ENCODE measurements around the gene BORCS6.

Gene BORCS6

GRCh38 chr17:8189711-8190477, at the start of gene BORCS6:
Gene BORCS6 (minus strand): TSS chr17:8190180. CDS start chr17:8190140, 40 bp downstream.
- peak within 1 kb of the TSS; percentile 49; the same call in 1 of the 2 replicates for H3K9ac ChIP-seq
- H4K20me1 ChIP-seq (ENCODE audit: insufficient read depth), result no peaks in the 10 kb centered on the region
- peak within 1 kb of the TSS; percentile 57; the same call in 1 of the 2 replicates for H2AFZ ChIP-seq (ENCODE audit: low read depth)
- H3K27ac ChIP-seq, result peak within 1 kb of the TSS; percentile 43; the same call in 1 of the 2 replicates
- TF ChIP-seq, protein P1, sequence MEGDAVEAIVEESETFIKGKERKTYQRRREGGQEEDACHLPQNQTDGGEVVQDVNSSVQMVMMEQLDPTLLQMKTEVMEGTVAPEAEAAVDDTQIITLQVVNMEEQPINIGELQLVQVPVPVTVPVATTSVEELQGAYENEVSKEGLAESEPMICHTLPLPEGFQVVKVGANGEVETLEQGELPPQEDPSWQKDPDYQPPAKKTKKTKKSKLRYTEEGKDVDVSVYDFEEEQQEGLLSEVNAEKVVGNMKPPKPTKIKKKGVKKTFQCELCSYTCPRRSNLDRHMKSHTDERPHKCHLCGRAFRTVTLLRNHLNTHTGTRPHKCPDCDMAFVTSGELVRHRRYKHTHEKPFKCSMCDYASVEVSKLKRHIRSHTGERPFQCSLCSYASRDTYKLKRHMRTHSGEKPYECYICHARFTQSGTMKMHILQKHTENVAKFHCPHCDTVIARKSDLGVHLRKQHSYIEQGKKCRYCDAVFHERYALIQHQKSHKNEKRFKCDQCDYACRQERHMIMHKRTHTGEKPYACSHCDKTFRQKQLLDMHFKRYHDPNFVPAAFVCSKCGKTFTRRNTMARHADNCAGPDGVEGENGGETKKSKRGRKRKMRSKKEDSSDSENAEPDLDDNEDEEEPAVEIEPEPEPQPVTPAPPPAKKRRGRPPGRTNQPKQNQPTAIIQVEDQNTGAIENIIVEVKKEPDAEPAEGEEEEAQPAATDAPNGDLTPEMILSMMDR (conservative IDR thresholded peaks at IDR 0.05; ENCODE audit: low read depth, low read length), result no peak
- H3K4me1 ChIP-seq (ENCODE audit: low read depth, poor library complexity, severe bottlenecking), result peaks cover 9% of the 10 kb centered on the region
- H3K27me3 ChIP-seq (ENCODE audit: insufficient read depth, low read depth), result no peaks in the 10 kb centered on the region
- no peaks in the 10 kb centered on the region for H3K36me3 ChIP-seq (ENCODE audit: insufficient read depth)
- H3K4me3 ChIP-seq (IDR thresholded peaks at IDR 0.05; ENCODE audit: insufficient read depth, low read depth, low read length), result peak within 1 kb of the TSS; percentile 15
- H3K79me2 ChIP-seq (ENCODE audit: insufficient read depth, low read depth), result no peaks in the 10 kb centered on the region
- H3K4me2 ChIP-seq, result peak within 1 kb of the TSS; percentile 80

GRCh38 chr17:8237886-8238285, 47.9 kb upstream of the BORCS6 start:
- Histone ChIP-seq H3K4me1 (ENCODE audit: low read depth, poor library complexity, severe bottlenecking) (no peaks in the 10 kb centered on the region), H3K4me2 (no peak overlapping the region), H3K4me3 (IDR thresholded peaks at IDR 0.05; ENCODE audit: insufficient read depth, low read depth, low read length) (no peak overlapping the region), H3K79me2 (ENCODE audit: insufficient read depth, low read depth) (no peaks in the 10 kb centered on the region), H3K9ac (no peak overlapping the region), H3K27me3 (ENCODE audit: insufficient read depth, low read depth) (no peaks in the 10 kb centered on the region), H3K36me3 (ENCODE audit: insufficient read depth) (no peaks in the 10 kb centered on the region), H4K20me1 (ENCODE audit: insufficient read depth) (no peaks in the 10 kb centered on the region), H3K27ac (no peak overlapping the region), H2AFZ (ENCODE audit: low read depth) (no peak overlapping the region)
- TF ChIP-seq, protein P1 (conservative IDR thresholded peaks at IDR 0.05; ENCODE audit: low read depth, low read length), result no peak

DNA sequence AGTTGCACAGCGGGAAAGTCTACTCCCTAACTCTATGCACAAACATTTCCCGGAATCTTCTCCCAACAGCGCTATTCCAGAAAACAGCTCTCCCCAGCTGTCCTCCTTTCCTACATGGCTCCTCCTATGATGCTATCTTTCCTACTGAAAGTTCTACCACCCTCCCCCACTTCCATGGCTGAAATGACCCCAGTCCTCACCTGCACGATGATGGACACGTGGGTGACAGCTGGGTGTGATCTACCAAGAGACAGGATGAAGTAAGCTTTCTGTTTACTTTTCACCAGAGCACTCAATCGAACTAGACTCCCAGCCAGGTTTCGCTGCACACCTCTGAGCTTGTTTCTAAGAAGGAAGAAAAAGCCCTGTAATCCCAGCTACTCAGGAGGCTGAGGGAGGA, 47.2 kb upstream of the BORCS6 start:
- no peak overlapping the region for H3K4me2 ChIP-seq
- H3K4me1 ChIP-seq (ENCODE audit: low read depth, poor library complexity, severe bottlenecking), result no peaks in the 10 kb centered on the region
- no peaks in the 10 kb centered on the region for H3K79me2 ChIP-seq (ENCODE audit: insufficient read depth, low read depth)
- no peak overlapping the region for H3K9ac ChIP-seq
- H4K20me1 ChIP-seq (ENCODE audit: insufficient read depth), result no peaks in the 10 kb centered on the region
- H3K27me3 ChIP-seq (ENCODE audit: insufficient read depth, low read depth), result no peaks in the 10 kb centered on the region
- TF ChIP-seq, protein P1 (conservative IDR thresholded peaks at IDR 0.05; ENCODE audit: low read depth, low read length), result no peak
- H3K36me3 ChIP-seq (ENCODE audit: insufficient read depth), result no peaks in the 10 kb centered on the region
- H3K27ac ChIP-seq, result no peak overlapping the region
- H3K4me3 ChIP-seq (IDR thresholded peaks at IDR 0.05; ENCODE audit: insufficient read depth, low read depth, low read length), result no peak overlapping the region
- H2AFZ ChIP-seq (ENCODE audit: low read depth), result no peak overlapping the region

DNA sequence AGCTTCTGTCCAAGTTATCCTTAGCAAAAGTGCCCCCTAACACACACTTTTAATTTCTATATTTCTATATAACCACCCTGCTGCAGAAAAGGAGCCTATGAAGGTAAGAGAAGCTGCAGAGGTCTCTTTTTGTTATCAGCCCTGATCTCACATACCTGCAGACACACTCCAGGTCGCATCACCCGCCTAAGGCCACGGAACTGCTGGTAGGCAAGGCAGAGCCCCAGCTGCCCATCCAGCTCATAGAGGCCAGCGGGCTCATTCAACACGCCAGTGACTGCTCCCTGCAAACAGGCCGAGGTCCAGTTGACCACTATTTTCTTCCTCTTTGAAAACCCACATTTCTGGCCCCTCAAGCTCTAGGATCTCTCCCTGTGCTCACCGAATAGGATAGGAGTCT, 45.7 kb upstream of the BORCS6 start:
- H3K9ac ChIP-seq, result no peak overlapping the region
- H3K4me3 ChIP-seq (IDR thresholded peaks at IDR 0.05; ENCODE audit: insufficient read depth, low read depth, low read length), result no peak overlapping the region
- no peak overlapping the region for H3K27ac ChIP-seq
- H3K27me3 ChIP-seq (ENCODE audit: insufficient read depth, low read depth), result no peaks in the 10 kb centered on the region
- H3K4me1 ChIP-seq (ENCODE audit: low read depth, poor library complexity, severe bottlenecking), result no peaks in the 10 kb centered on the region
- H3K36me3 ChIP-seq (ENCODE audit: insufficient read depth), result no peaks in the 10 kb centered on the region
- no peaks in the 10 kb centered on the region for H3K79me2 ChIP-seq (ENCODE audit: insufficient read depth, low read depth)
- no peaks in the 10 kb centered on the region for H4K20me1 ChIP-seq (ENCODE audit: insufficient read depth)
- no peak overlapping the region for H2AFZ ChIP-seq (ENCODE audit: low read depth)
- no peak overlapping the region for H3K4me2 ChIP-seq
- TF ChIP-seq, protein P1 (conservative IDR thresholded peaks at IDR 0.05; ENCODE audit: low read depth, low read length), result no peak

All from KMS-11 (cell line).